ENCODE data around the gene PAM.

DNA sequence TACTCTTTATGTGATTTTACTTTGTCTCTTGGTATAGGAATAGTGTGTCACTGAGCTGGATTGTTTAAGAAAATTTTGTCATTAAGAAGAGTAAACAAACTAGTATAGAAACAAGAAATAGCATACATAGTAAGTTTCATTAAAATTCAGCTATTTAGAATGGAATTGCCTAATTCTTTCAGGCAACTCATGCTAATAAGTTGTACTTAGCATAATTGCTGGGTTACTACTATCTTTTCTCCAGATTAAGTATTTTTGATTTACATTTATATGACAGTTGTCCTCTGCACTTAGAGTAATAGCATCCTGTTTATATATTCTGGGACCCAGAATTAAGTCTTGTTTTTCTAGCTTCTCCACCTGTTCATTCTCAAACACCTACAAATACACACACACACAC, 85.9 kb downstream of the PAM start:
- TF ChIP-seq, protein P1, sequence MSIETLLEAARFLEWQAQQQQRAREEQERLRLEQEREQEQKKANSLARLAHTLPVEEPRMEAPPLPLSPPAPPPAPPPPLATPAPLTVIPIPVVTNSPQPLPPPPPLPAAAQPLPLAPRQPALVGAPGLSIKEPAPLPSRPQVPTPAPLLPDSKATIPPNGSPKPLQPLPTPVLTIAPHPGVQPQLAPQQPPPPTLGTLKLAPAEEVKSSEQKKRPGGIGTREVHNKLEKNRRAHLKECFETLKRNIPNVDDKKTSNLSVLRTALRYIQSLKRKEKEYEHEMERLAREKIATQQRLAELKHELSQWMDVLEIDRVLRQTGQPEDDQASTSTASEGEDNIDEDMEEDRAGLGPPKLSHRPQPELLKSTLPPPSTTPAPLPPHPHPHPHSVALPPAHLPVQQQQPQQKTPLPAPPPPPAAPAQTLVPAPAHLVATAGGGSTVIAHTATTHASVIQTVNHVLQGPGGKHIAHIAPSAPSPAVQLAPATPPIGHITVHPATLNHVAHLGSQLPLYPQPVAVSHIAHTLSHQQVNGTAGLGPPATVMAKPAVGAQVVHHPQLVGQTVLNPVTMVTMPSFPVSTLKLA (IDR thresholded peaks at IDR 0.05): no peak
- TF ChIP-seq ZNF546 (CRISPR knock-in tag; conservative IDR thresholded peaks at IDR 0.05): no peak
- TF ChIP-seq, protein P2, sequence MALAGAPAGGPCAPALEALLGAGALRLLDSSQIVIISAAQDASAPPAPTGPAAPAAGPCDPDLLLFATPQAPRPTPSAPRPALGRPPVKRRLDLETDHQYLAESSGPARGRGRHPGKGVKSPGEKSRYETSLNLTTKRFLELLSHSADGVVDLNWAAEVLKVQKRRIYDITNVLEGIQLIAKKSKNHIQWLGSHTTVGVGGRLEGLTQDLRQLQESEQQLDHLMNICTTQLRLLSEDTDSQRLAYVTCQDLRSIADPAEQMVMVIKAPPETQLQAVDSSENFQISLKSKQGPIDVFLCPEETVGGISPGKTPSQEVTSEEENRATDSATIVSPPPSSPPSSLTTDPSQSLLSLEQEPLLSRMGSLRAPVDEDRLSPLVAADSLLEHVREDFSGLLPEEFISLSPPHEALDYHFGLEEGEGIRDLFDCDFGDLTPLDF (CRISPR knock-in tag; IDR thresholded peaks at IDR 0.05): no peak
- TF ChIP-seq SMYD3 (CRISPR knock-in tag; IDR thresholded peaks at IDR 0.05): no peak
- TF ChIP-seq, protein P3, sequence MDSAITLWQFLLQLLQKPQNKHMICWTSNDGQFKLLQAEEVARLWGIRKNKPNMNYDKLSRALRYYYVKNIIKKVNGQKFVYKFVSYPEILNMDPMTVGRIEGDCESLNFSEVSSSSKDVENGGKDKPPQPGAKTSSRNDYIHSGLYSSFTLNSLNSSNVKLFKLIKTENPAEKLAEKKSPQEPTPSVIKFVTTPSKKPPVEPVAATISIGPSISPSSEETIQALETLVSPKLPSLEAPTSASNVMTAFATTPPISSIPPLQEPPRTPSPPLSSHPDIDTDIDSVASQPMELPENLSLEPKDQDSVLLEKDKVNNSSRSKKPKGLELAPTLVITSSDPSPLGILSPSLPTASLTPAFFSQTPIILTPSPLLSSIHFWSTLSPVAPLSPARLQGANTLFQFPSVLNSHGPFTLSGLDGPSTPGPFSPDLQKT (CRISPR knock-in tag; IDR thresholded peaks at IDR 0.05; ENCODE audit: borderline replicate concordance): no peak
- TF ChIP-seq BRCA1 (CRISPR knock-in tag; IDR thresholded peaks at IDR 0.05): no peak
- TF ChIP-seq, protein P4, sequence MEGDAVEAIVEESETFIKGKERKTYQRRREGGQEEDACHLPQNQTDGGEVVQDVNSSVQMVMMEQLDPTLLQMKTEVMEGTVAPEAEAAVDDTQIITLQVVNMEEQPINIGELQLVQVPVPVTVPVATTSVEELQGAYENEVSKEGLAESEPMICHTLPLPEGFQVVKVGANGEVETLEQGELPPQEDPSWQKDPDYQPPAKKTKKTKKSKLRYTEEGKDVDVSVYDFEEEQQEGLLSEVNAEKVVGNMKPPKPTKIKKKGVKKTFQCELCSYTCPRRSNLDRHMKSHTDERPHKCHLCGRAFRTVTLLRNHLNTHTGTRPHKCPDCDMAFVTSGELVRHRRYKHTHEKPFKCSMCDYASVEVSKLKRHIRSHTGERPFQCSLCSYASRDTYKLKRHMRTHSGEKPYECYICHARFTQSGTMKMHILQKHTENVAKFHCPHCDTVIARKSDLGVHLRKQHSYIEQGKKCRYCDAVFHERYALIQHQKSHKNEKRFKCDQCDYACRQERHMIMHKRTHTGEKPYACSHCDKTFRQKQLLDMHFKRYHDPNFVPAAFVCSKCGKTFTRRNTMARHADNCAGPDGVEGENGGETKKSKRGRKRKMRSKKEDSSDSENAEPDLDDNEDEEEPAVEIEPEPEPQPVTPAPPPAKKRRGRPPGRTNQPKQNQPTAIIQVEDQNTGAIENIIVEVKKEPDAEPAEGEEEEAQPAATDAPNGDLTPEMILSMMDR (CRISPR knock-in tag; IDR thresholded peaks at IDR 0.05): no peak
- TF ChIP-seq EZH2 (conservative IDR thresholded peaks at IDR 0.05; ENCODE audit: low read depth, low read length): no peak
- no peak for TF ChIP-seq ZNF274 (CRISPR knock-in tag; IDR thresholded peaks at IDR 0.05)
- no peak for TF ChIP-seq MTF2 (CRISPR knock-in tag; IDR thresholded peaks at IDR 0.05; ENCODE audit: borderline replicate concordance)
- TF ChIP-seq, protein P5, sequence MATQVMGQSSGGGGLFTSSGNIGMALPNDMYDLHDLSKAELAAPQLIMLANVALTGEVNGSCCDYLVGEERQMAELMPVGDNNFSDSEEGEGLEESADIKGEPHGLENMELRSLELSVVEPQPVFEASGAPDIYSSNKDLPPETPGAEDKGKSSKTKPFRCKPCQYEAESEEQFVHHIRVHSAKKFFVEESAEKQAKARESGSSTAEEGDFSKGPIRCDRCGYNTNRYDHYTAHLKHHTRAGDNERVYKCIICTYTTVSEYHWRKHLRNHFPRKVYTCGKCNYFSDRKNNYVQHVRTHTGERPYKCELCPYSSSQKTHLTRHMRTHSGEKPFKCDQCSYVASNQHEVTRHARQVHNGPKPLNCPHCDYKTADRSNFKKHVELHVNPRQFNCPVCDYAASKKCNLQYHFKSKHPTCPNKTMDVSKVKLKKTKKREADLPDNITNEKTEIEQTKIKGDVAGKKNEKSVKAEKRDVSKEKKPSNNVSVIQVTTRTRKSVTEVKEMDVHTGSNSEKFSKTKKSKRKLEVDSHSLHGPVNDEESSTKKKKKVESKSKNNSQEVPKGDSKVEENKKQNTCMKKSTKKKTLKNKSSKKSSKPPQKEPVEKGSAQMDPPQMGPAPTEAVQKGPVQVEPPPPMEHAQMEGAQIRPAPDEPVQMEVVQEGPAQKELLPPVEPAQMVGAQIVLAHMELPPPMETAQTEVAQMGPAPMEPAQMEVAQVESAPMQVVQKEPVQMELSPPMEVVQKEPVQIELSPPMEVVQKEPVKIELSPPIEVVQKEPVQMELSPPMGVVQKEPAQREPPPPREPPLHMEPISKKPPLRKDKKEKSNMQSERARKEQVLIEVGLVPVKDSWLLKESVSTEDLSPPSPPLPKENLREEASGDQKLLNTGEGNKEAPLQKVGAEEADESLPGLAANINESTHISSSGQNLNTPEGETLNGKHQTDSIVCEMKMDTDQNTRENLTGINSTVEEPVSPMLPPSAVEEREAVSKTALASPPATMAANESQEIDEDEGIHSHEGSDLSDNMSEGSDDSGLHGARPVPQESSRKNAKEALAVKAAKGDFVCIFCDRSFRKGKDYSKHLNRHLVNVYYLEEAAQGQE (IDR thresholded peaks at IDR 0.05; ENCODE audit: borderline replicate concordance in 1 of 2, low read depth in 1 of 2, low read length in 2 of 2): no peak
- no peak for TF ChIP-seq FOSL2 (CRISPR knock-in tag; IDR thresholded peaks at IDR 0.05)
